OCI-LY3 (cell line): Measurements from ENCODE around the gene DDAH2.

Source experiments
- CTCF ChIP-seq: fragments of 200-600, 300-600 bp; sonication (generic); IDR thresholded peaks from 2 replicates; pipeline ENCODE4 v1.5.1; 2014; ENCODE audit warnings: antibody characterized with exemption, low read length, low read depth
- EZH2phosphoT487 ChIP-seq: fragments of 200-600 bp; shearing (Covaris generic); IDR thresholded peaks from 2 replicates; pipeline ENCODE4 v1.6.1; 2018; ENCODE audit warnings: antibody characterized with exemption, mixed run types, low read depth

GRCh38 chr6:31723980-31724691, 5.0 kb downstream of the DDAH2 start:
- TF ChIP-seq CTCF (no peak), EZH2phosphoT487 (no peak)
